MM.1S (cell line): ENCODE data around the gene LEFTY1.

ENCODE experiments used
- DNase-seq: peaks from one replicate; pipeline ENCODE4 v3.0.0-alpha.2; 2015
- H2AFZ ChIP-seq: fragments of 300-600 bp; sonication (generic); 2 replicates; pipeline ENCODE4 v1.6.0; 2016; ENCODE audit warnings: antibody characterized with exemption, low read length
- H3F3A ChIP-seq: fragments of 300-600 bp; sonication (generic); 2 replicates; pipeline ENCODE4 v1.6.1; 2016; ENCODE audit warnings: mild to moderate bottlenecking, antibody characterized with exemption, low read length, moderate library complexity, mixed read lengths; ENCODE audit not compliant: insufficient read depth
- H3K27ac ChIP-seq: fragments of 300-600 bp; sonication (generic); 2 replicates; pipeline ENCODE4 v1.5.1; 2016; ENCODE audit warnings: mild to moderate bottlenecking, low read length
- H3K27me3 ChIP-seq: fragments of 300-600 bp; sonication (generic); replicated peaks from 2 replicates; pipeline ENCODE4 v1.6.0; 2016; ENCODE audit warnings: low read length; ENCODE audit not compliant: insufficient read depth
- H3K36me3 ChIP-seq: fragments of 300-600 bp; sonication (generic); replicated peaks from 2 replicates; pipeline ENCODE4 v1.6.1; 2016; ENCODE audit warnings: mild to moderate bottlenecking, low read length, mixed read lengths; ENCODE audit not compliant: insufficient read depth
- H3K4me1 ChIP-seq: fragments of 300-600 bp; sonication (generic); 2 replicates; pipeline ENCODE4 v1.6.1; 2016; ENCODE audit warnings: low read length, mixed read lengths
- H3K4me2 ChIP-seq: fragments of 300-600 bp; sonication (generic); 2 replicates; pipeline ENCODE4 v1.6.0; 2016; ENCODE audit warnings: low read depth, low read length
- H3K4me3 ChIP-seq: fragments of 300-600 bp; sonication (generic); 2 replicates; pipeline ENCODE4 v1.5.1; 2016; ENCODE audit warnings: low read length, mixed read lengths
- H3K79me2 ChIP-seq: fragments of 300-600 bp; sonication (generic); 2 replicates; pipeline ENCODE4 v1.6.1; 2016; ENCODE audit warnings: mixed run types, low read length, mixed read lengths
- H3K9ac ChIP-seq: fragments of 300-600 bp; sonication (generic); 2 replicates; pipeline ENCODE4 v1.6.1; 2016; ENCODE audit warnings: low read length, mixed read lengths
- H3K9me2 ChIP-seq: fragments of 300-600 bp; sonication (generic); replicated peaks from 2 replicates; pipeline ENCODE4 v1.6.1; 2016; ENCODE audit warnings: mild to moderate bottlenecking, low read length, mixed read lengths; ENCODE audit not compliant: insufficient read depth
- H3K9me3 ChIP-seq: fragments of 300-600 bp; sonication (generic); replicated peaks from 2 replicates; pipeline ENCODE4 v1.6.1; 2016; ENCODE audit warnings: mild to moderate bottlenecking, low read length, mixed read lengths; ENCODE audit not compliant: insufficient read depth
- H4K20me1 ChIP-seq: fragments of 300-600 bp; sonication (generic); 2 replicates; pipeline ENCODE4 v1.6.1; 2016; ENCODE audit warnings: mild to moderate bottlenecking, low read length, moderate library complexity, mixed read lengths; ENCODE audit not compliant: insufficient read depth
- EZH2 ChIP-seq: fragments of 300-600 bp; sonication (generic); optimal IDR thresholded peaks from 2 replicates; pipeline ENCODE3; 2017; ENCODE audit warnings: low read depth, mild to moderate bottlenecking, antibody characterized with exemption, low read length, mixed read lengths
- EZH2phosphoT487 ChIP-seq: fragments of 300-600 bp; sonication (generic); IDR thresholded peaks from 2 replicates; pipeline ENCODE4 v1.6.1; 2018; ENCODE audit warnings: antibody characterized with exemption, low read length
- TF ChIP-seq, protein P1 (sequence below): fragments of 300-600 bp; sonication (generic); IDR thresholded peaks from 2 replicates; pipeline ENCODE4 v1.5.1; 2016; ENCODE audit warnings: antibody characterized with exemption, low read length, mixed read lengths

Gene LEFTY1

DNA sequence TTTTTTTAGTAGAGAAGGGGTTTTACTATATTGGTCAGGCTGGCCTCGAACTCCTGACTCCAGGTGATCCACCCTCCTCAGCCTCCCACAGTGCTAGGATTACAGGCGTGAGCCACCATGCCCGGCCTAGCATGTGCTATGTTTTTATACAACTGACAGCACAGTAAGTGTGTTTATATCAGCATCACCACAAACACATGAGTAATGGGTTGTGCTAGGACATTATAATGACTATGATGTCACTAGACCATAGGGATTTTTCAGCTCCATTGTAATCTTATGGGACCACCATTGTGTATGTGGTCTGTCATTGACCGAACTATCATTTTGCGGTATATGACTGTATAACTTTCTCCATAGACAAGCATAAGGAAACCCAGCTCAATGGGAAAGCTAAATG, 45.8 kb upstream of the LEFTY1 start:
- no peaks in the 10 kb centered on the region for H3K9me3 ChIP-seq
- H3K9me2 ChIP-seq = no peaks in the 10 kb centered on the region
- no peak overlapping the region for H3K4me2 ChIP-seq
- H3F3A ChIP-seq = peaks cover 10% of the 10 kb centered on the region; the same call in 1 of the 2 replicates
- H4K20me1 ChIP-seq = no peaks in the 10 kb centered on the region
- TF ChIP-seq EZH2 (no peak), EZH2phosphoT487 (no peak)
- TF ChIP-seq, protein P1, sequence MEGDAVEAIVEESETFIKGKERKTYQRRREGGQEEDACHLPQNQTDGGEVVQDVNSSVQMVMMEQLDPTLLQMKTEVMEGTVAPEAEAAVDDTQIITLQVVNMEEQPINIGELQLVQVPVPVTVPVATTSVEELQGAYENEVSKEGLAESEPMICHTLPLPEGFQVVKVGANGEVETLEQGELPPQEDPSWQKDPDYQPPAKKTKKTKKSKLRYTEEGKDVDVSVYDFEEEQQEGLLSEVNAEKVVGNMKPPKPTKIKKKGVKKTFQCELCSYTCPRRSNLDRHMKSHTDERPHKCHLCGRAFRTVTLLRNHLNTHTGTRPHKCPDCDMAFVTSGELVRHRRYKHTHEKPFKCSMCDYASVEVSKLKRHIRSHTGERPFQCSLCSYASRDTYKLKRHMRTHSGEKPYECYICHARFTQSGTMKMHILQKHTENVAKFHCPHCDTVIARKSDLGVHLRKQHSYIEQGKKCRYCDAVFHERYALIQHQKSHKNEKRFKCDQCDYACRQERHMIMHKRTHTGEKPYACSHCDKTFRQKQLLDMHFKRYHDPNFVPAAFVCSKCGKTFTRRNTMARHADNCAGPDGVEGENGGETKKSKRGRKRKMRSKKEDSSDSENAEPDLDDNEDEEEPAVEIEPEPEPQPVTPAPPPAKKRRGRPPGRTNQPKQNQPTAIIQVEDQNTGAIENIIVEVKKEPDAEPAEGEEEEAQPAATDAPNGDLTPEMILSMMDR = no peak
- H3K4me3 ChIP-seq = no peak overlapping the region
- H3K79me2 ChIP-seq = no peaks in the 10 kb centered on the region; the same call in 1 of the 2 replicates
- no peak overlapping the region for H3K9ac ChIP-seq
- H2AFZ ChIP-seq = no peak overlapping the region
- H3K27me3 ChIP-seq = no peaks in the 10 kb centered on the region
- H3K27ac ChIP-seq = no peak overlapping the region
- H3K36me3 ChIP-seq = no peaks in the 10 kb centered on the region
- DNase-seq = no peak
- peaks cover 13% of the 10 kb centered on the region for H3K4me1 ChIP-seq

DNA sequence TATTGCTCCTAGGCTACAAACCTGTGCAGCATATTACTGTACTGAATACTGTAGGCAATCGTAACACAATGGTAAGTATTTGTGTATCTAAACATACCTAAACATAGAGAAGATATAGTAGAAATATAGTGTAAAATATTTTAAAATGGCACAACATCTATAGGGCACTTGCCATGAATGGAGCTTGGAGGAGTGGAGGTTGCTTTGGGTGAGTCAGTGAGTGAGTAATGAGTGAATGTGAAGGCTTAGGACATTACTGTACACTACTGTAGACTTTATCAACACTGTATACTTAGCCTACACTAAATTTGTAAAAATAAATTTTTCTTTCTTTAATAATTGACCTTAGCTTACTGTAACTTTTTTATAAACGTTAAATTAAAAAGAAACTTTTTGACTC, 44.1 kb upstream of the LEFTY1 start:
- no peaks in the 10 kb centered on the region for H3K9me3 ChIP-seq
- peaks cover 13% of the 10 kb centered on the region for H3K4me1 ChIP-seq
- H3K4me3 ChIP-seq = no peak overlapping the region
- no peaks in the 10 kb centered on the region for H4K20me1 ChIP-seq
- no peaks in the 10 kb centered on the region for H3K36me3 ChIP-seq
- no peak overlapping the region for H3K4me2 ChIP-seq
- no peaks in the 10 kb centered on the region for H3K79me2 ChIP-seq
- no peak overlapping the region for H3K27ac ChIP-seq
- H3F3A ChIP-seq = peaks cover 10% of the 10 kb centered on the region; the same call in 1 of the 2 replicates
- H3K27me3 ChIP-seq = no peaks in the 10 kb centered on the region
- no peak for DNase-seq
- TF ChIP-seq, protein P1 = no peak
- H3K9me2 ChIP-seq = no peaks in the 10 kb centered on the region
- H3K9ac ChIP-seq = no peak overlapping the region
- H2AFZ ChIP-seq = no peak overlapping the region

DNA sequence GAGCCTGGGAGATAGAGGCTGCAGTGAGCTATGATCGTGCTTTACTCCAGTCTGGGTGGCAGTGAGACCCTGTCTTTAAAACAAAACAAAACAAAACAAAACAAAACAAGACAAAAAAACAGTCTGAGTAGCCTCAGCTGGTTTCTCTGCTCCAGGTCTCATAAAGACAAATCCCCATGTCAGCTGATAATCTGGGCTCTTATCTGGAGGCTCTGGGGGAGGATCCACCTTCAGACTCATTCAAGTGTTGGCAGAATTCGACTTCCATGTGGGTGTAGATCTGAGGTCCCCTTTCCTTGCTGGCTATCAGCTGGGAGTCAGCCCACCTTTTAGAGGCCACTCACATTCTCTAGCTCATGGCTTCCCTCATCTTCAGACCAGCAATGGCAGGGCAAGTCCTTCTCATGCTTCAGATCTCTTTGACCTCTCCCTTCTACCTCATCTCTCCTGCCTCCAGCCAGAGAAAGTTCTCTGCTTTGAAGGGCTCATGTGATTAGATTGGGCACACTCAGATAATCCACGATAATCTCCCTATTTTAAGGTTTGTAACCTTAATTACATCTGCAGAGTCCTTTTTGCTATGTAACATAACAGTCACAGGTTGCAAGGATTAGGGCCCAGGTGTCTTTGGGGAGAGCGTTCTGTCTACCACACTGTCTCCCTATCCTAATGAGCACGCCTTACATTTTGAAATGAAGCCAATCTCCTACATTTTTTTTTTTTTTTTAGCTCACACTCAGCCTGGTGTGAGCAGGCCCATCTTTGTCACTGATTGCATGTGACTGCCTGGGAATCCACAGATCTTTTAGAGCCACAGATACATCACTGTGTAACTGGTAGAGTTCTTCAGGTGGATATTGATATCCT, 42.6 kb upstream of the LEFTY1 start:
- no peak for DNase-seq
- H3K9me3 ChIP-seq = no peaks in the 10 kb centered on the region
- TF ChIP-seq, protein P1 = no peak
- TF ChIP-seq EZH2 (no peak), EZH2phosphoT487 (no peak)
- peaks cover 3% of the 10 kb centered on the region; the same call in 1 of the 2 replicates for H3F3A ChIP-seq
- H3K36me3 ChIP-seq = no peaks in the 10 kb centered on the region
- no peaks in the 10 kb centered on the region for H3K27me3 ChIP-seq
- no peaks in the 10 kb centered on the region for H4K20me1 ChIP-seq
- H3K9ac ChIP-seq = no peak overlapping the region
- peaks cover 4% of the 10 kb centered on the region for H3K4me1 ChIP-seq
- H3K9me2 ChIP-seq = no peaks in the 10 kb centered on the region
- no peak overlapping the region for H2AFZ ChIP-seq
- H3K4me2 ChIP-seq = no peak overlapping the region
- no peak overlapping the region for H3K4me3 ChIP-seq
- H3K27ac ChIP-seq = no peak overlapping the region
- H3K79me2 ChIP-seq = no peaks in the 10 kb centered on the region
